Measurements from ENCODE around the gene UGCG. TPM values are rescaled to one million over a fixed set of nuclear protein-coding genes. Genes with fewer than 3 reads are reported as not detected.
A peak's percentile ranks its signal among the peaks of the same experiment; 100 is the strongest.

Gene UGCG
- total and polyA plus RNA-seq, 10 of the 15 experiments (the other 5 are each of a cell fraction or from before 2014, with no cell fraction given) = 21.7 to 96.6 (median 48.9) TPM

- Histone ChIP-seq H3K9ac (ENCODE audit: control insufficient read depth, insufficient read depth, low read length) (no peak overlapping the region), H2AFZ (ENCODE audit: control insufficient read depth, low read depth, low read length) (no peak overlapping the region), H3K4me2 (ENCODE audit: control insufficient read depth, insufficient read depth) (no peak overlapping the region), H3K27me3 (replicated peaks in 1 of 2; ENCODE audit: control insufficient read depth in 2 of 2, insufficient read depth in 2 of 2, low read length in 1 of 2) (no peaks in the 10 kb centered on the region), H3K79me2 (ENCODE audit: control insufficient read depth, insufficient read depth, low read length) (no peaks in the 10 kb centered on the region), H3K9me3 (replicated peaks; ENCODE audit: control insufficient read depth, insufficient read depth, low read length) (no peaks in the 10 kb centered on the region), H3K36me3 (ENCODE audit: control insufficient read depth in 2 of 2, insufficient read depth in 2 of 2, low read length in 1 of 2) (no peaks in the 10 kb centered on the region), H3K4me3 (no peak overlapping the region), H3K27ac (ENCODE audit: control insufficient read depth, insufficient read depth) (no peak overlapping the region), H4K20me1 (ENCODE audit: control insufficient read depth, insufficient read depth) (no peaks in the 10 kb centered on the region), H3K4me1 (ENCODE audit: control insufficient read depth, insufficient read depth, low read length) (peaks cover 22% of the 10 kb centered on the region)
- ChIA-PET RAD21 (ENCODE audit: unreplicated experiment) (interaction anchor here (0.7 to 2.1 kb wide), 3 partner anchors 8 to 44 kb away, joined by 3 to 4 read pairs (median 4); no protein-coding TSS in a partner anchor), SMC1A (ENCODE audit: uncharacterized antibody, unreplicated experiment) (interaction anchor here (0.9 to 2.0 kb wide), 8 partner anchors 10 to 67 kb away, joined by 3 to 13 read pairs (median 4); no protein-coding TSS in a partner anchor), CTCF (interaction anchor here (0.7 to 1.0 kb wide), 2 partner anchors 35 to 413 kb away, joined by 3 to 4 read pairs; no protein-coding TSS in a partner anchor), POLR2A (interaction anchor here (1.8 kb wide), 1 partner anchor 9 kb away, joined by 6 read pairs; no protein-coding TSS in a partner anchor)
- DNase-seq (ENCODE audit: low read depth, low spot score) (no peak), ATAC-seq (no peak), FAIRE-seq (no peak)
- in situ Hi-C loops (cut with MboI) (no loop called here), intact Hi-C loops (cut with micrococcal nuclease; ENCODE audit: unreplicated experiment) (no loop called here)
- TF ChIP-seq NFYB (IDR thresholded peaks at IDR 0.05; ENCODE audit: insufficient read depth, low read depth, low read length) = no peak
- TF ChIP-seq, protein P1, sequence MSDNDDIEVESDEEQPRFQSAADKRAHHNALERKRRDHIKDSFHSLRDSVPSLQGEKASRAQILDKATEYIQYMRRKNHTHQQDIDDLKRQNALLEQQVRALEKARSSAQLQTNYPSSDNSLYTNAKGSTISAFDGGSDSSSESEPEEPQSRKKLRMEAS (IDR thresholded peaks at IDR 0.05; ENCODE audit: low read depth, low read length) = no peak
- BruUV-seq (replicated peaks) = no TSS peak
- 89% methylated on average over 2 of the region's 2 CpGs for WGBS (ENCODE audit: insufficient coverage, insufficient replicate concordance, low lambda C conversion rate, missing lambda C conversion rate)
These were observed 64.4 kb downstream of the UGCG start for GRCh38 chr9:111961009-111961408.

GRCh38 chr9:111961575-111961974, 65.0 kb downstream of the UGCG start:
- no TSS peak for BruUV-seq (replicated peaks)
- Histone ChIP-seq H3K9me3 (replicated peaks; ENCODE audit: control insufficient read depth, insufficient read depth, low read length) (no peaks in the 10 kb centered on the region), H3K27me3 (replicated peaks in 1 of 2; ENCODE audit: control insufficient read depth in 2 of 2, insufficient read depth in 2 of 2, low read length in 1 of 2) (no peaks in the 10 kb centered on the region), H3K9ac (ENCODE audit: control insufficient read depth, insufficient read depth, low read length) (no peak overlapping the region), H3K36me3 (ENCODE audit: control insufficient read depth in 2 of 2, insufficient read depth in 2 of 2, low read length in 1 of 2) (no peaks in the 10 kb centered on the region), H3K79me2 (ENCODE audit: control insufficient read depth, insufficient read depth, low read length) (no peaks in the 10 kb centered on the region), H3K27ac (ENCODE audit: control insufficient read depth, insufficient read depth) (no peak overlapping the region), H3K4me2 (ENCODE audit: control insufficient read depth, insufficient read depth) (no peak overlapping the region), H2AFZ (ENCODE audit: control insufficient read depth, low read depth, low read length) (no peak overlapping the region), H4K20me1 (ENCODE audit: control insufficient read depth, insufficient read depth) (no peaks in the 10 kb centered on the region), H3K4me1 (ENCODE audit: control insufficient read depth, insufficient read depth, low read length) (peaks cover 21% of the 10 kb centered on the region), H3K4me3 (no peak overlapping the region)
- DNase-seq (ENCODE audit: low read depth, low spot score) = no peak
- RAD21 ChIA-PET (ENCODE audit: unreplicated experiment) = interaction anchor here (2.1 kb wide), 1 partner anchor 19 kb away, joined by 4 read pairs; no protein-coding TSS in a partner anchor
- POLR2A ChIA-PET = interaction anchor here (1.8 kb wide), 1 partner anchor 10 kb away, joined by 6 read pairs; no protein-coding TSS in a partner anchor
- TF ChIP-seq, protein P2, sequence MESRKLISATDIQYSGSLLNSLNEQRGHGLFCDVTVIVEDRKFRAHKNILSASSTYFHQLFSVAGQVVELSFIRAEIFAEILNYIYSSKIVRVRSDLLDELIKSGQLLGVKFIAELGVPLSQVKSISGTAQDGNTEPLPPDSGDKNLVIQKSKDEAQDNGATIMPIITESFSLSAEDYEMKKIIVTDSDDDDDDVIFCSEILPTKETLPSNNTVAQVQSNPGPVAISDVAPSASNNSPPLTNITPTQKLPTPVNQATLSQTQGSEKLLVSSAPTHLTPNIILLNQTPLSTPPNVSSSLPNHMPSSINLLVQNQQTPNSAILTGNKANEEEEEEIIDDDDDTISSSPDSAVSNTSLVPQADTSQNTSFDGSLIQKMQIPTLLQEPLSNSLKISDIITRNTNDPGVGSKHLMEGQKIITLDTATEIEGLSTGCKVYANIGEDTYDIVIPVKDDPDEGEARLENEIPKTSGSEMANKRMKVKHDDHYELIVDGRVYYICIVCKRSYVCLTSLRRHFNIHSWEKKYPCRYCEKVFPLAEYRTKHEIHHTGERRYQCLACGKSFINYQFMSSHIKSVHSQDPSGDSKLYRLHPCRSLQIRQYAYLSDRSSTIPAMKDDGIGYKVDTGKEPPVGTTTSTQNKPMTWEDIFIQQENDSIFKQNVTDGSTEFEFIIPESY (IDR thresholded peaks at IDR 0.05) = peak; percentile 66; the same call in 1 of the 2 replicates
- no peak for TF ChIP-seq NFYB (IDR thresholded peaks at IDR 0.05; ENCODE audit: insufficient read depth, low read depth, low read length)
- no peak for TF ChIP-seq RUNX3 (IDR thresholded peaks at IDR 0.05; ENCODE audit: low read length)
- SMC1A ChIA-PET (ENCODE audit: uncharacterized antibody, unreplicated experiment) = interaction anchor here (0.7 to 13.2 kb wide), 6 partner anchors 9 to 151 kb away, joined by 3 to 136 read pairs (median 6); no protein-coding TSS in a partner anchor
- ATAC-seq = no peak
- no peak for FAIRE-seq
- intact Hi-C loops (cut with micrococcal nuclease; ENCODE audit: unreplicated experiment) (no loop called here), in situ Hi-C loops (cut with MboI) (no loop called here)
- CTCF ChIA-PET = interaction anchor here (0.8 to 1.4 kb wide), 3 partner anchors 17 to 51 kb away, joined by 3 to 4 read pairs (median 3); no protein-coding TSS in a partner anchor
- 98% methylated on average over 5 of the region's 5 CpGs for WGBS (ENCODE audit: insufficient coverage, insufficient replicate concordance, low lambda C conversion rate, missing lambda C conversion rate)

All from GM12878 (cell line).